GM10266 (cell line): ENCODE results near the gene KRTAP13-2.

Source experiments
- DNase-seq: peaks from one replicate; pipeline ENCODE4 v3.0.0; 2012; ENCODE audit errors: extremely low spot score
- TF ChIP-seq, protein P1 (sequence below): IDR thresholded peaks from 2 replicates; pipeline ENCODE4 v1.5.1; 2012; ENCODE audit warnings: mild to moderate bottlenecking, low read depth; ENCODE audit not compliant: control insufficient read depth, insufficient read depth; ENCODE audit errors: missing control alignments

The KRTAP13-2 gene

GRCh38 chr21:30337772-30338171 lies 34.3 kb downstream of the KRTAP13-2 start:
- TF ChIP-seq, protein P1, sequence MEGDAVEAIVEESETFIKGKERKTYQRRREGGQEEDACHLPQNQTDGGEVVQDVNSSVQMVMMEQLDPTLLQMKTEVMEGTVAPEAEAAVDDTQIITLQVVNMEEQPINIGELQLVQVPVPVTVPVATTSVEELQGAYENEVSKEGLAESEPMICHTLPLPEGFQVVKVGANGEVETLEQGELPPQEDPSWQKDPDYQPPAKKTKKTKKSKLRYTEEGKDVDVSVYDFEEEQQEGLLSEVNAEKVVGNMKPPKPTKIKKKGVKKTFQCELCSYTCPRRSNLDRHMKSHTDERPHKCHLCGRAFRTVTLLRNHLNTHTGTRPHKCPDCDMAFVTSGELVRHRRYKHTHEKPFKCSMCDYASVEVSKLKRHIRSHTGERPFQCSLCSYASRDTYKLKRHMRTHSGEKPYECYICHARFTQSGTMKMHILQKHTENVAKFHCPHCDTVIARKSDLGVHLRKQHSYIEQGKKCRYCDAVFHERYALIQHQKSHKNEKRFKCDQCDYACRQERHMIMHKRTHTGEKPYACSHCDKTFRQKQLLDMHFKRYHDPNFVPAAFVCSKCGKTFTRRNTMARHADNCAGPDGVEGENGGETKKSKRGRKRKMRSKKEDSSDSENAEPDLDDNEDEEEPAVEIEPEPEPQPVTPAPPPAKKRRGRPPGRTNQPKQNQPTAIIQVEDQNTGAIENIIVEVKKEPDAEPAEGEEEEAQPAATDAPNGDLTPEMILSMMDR: no peak
- no peak for DNase-seq

GRCh38 chr21:30337276-30337744 lies 34.8 kb downstream of the KRTAP13-2 start, which contains the start of gene KRTAP27-1:
Gene KRTAP27-1, minus strand, starts transcription at chr21:30337694. Its CDS starts 26 bp downstream, at chr21:30337668.
- DNase-seq: no peak
- TF ChIP-seq, protein P1: no peak

GRCh38 chr21:30336596-30336995 lies 35.5 kb downstream of the KRTAP13-2 start:
- TF ChIP-seq, protein P1: no peak
- DNase-seq: no peak

- no peak for DNase-seq
- TF ChIP-seq, protein P1: no peak
These were observed 38.3 kb downstream of the KRTAP13-2 start for GRCh38 chr21:30333736-30334135.

- TF ChIP-seq, protein P1: no peak
- no peak for DNase-seq
These were observed 39.4 kb downstream of the KRTAP13-2 start for GRCh38 chr21:30332681-30333080.

DNA sequence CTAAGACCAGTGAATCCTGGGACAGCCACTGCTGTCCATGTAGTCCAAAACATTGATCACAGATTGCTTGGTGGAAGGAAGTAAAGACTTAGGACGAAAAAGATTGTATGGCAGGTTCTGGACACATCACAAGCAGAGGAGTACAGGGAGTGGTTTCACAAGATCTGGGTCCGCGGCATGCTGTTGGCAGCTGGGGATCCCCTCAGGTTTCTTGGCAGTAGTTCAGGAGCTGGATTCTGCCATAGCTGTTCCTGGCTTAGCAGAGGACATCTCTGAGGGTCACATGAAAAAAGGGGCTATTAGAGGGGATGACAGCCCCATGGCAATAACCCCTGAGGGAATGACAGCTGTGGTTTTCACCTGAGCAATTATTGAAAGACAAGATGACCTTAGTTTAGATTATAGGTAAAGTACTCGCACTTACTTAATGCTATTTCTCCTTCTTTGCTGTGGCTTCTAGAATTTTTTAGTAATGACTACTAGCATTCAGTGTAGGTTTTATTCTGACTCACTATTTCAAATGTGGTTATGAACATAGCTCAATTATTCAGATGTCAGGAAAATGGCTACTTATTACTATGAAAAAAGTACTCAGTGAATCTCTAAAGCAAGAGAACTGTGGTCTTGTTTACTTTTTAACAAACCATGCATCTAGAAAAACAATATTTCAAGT lies 42.7 kb downstream of the KRTAP13-2 start:
- no peak for DNase-seq
- TF ChIP-seq, protein P1: no peak

- DNase-seq: no peak
- TF ChIP-seq, protein P1: no peak
These were observed 45.7 kb downstream of the KRTAP13-2 start for GRCh38 chr21:30326390-30326789.
